Right atrium auricular region (tissue), 2 donors: ENCODE data around the gene USH1G. TPM values are rescaled to one million over a fixed set of nuclear protein-coding genes. Genes with fewer than 3 reads are reported as not detected.

Source experiments
- DNase-seq: peaks from one replicate; pipeline ENCODE4 v3.0.0-alpha.2; 2019; ENCODE audit warnings: low spot score
- H3K27ac ChIP-seq, 2 donors: fragments of 200-600 bp; sonication (generic); 1 replicate in 1 of 2; 2 replicates in 1 of 2; pipeline ENCODE4 v1.5.1; 2016 to 2019
- H3K27me3 ChIP-seq, 2 donors: fragments of 200-600 bp; sonication (generic); one replicate each; pipeline versions ENCODE4 v1.5.1 to v1.6.0; 2017 to 2019
- H3K36me3 ChIP-seq: fragments of 200-600 bp; sonication (generic); one replicate; pipeline ENCODE4 v1.5.1; 2016
- H3K4me1 ChIP-seq, 2 donors: fragments of 200-600 bp; sonication (generic); one replicate each; pipeline versions ENCODE4 v1.5.1 to v1.6.0; 2017 to 2019
- H3K4me3 ChIP-seq, 2 donors: fragments of 200-600 bp; sonication (generic); 1 replicate in 1 of 2; 2 replicates in 1 of 2; pipeline ENCODE4 v1.5.1; 2017 to 2019; ENCODE audit warnings: mild to moderate bottlenecking in 1 of 2, moderate library complexity in 1 of 2
- H3K9me3 ChIP-seq, 2 donors: fragments of 200-600 bp; sonication (generic); one replicate each; pipeline ENCODE4 v1.5.1; 2019
- total RNA-seq, 2 donors: library from RNA; depleted of rRNA; stranded (reverse); fragments of >200 nt; gene quantifications; one replicate each; pipeline ENCODE4 v1.1.0, GENCODE V29; 2016
- TF ChIP-seq, protein P1 (sequence below), 2 donors: fragments of 200-600 bp; sonication (generic); IDR thresholded peaks; one replicate each; pipeline ENCODE4 v1.5.1; 2019; ENCODE audit warnings: antibody characterized with exemption in 2 of 2

The USH1G gene
- total RNA-seq, 2 donors from 2014 or later, result 0.20 to 0.22 TPM

DNA sequence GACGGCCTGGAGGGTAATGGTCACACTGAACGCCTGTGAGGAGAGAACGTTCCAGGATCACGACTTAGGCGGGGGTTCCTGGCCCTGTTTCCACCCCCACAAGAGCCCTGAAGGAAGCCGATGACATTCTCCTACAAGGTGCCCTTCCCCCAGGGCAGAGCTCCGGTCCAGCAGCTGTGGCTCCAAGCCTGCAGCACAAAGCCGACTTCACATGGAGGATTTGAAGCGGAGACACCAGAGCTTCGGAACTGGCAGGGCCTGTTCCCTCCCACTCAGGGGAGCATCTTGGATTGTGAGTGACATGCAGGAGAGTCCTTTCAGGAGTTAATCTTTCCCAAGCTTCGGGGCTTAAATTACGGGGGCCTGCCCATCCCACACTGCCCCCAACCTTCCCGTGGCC lies 34.6 kb downstream of the USH1G start:
- Histone ChIP-seq H3K4me1 (peaks cover 0 to 6% of the 10 kb centered on the region in 2 donors), H3K36me3 (no peaks in the 10 kb centered on the region), H3K27me3 (peaks cover 0 to 12% of the 10 kb centered on the region in 2 donors), H3K4me3 (no peak overlapping the region), H3K9me3 (no peaks in the 10 kb centered on the region), H3K27ac (no peak overlapping the region)
- DNase-seq, result no peak
- TF ChIP-seq, protein P1, sequence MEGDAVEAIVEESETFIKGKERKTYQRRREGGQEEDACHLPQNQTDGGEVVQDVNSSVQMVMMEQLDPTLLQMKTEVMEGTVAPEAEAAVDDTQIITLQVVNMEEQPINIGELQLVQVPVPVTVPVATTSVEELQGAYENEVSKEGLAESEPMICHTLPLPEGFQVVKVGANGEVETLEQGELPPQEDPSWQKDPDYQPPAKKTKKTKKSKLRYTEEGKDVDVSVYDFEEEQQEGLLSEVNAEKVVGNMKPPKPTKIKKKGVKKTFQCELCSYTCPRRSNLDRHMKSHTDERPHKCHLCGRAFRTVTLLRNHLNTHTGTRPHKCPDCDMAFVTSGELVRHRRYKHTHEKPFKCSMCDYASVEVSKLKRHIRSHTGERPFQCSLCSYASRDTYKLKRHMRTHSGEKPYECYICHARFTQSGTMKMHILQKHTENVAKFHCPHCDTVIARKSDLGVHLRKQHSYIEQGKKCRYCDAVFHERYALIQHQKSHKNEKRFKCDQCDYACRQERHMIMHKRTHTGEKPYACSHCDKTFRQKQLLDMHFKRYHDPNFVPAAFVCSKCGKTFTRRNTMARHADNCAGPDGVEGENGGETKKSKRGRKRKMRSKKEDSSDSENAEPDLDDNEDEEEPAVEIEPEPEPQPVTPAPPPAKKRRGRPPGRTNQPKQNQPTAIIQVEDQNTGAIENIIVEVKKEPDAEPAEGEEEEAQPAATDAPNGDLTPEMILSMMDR (IDR thresholded peaks at IDR 0.05), result no peak

DNA sequence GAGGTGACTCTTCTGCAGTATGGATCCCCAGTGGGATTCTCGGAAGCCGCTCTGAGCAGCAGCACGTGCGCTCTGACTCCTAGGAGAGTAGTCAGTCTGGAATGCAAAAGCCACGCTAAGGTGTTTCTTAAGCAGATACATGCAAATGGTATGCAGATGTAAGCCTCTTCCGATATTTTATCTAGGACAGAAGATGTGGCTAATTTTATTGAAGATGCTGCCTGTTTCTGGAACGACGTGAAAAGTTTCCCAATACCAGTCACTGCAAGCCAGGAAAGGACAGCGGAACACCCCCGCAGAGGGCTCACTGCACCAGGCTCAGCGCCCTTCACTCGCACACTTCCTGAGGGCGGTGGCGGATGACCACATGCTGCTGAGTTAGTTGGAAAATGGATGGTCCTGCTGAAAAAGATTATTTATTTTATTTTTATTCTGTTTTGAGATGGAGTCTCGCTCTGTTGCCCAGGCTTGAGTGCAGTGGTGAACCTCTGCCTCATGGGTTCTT lies 39.8 kb downstream of the USH1G start:
- no peaks in the 10 kb centered on the region for H3K36me3 ChIP-seq
- no peak overlapping the region for H3K27ac ChIP-seq
- H3K27me3 ChIP-seq, result no peaks in the 10 kb centered on the region
- H3K9me3 ChIP-seq, result no peaks in the 10 kb centered on the region
- peaks cover 0 to 4% of the 10 kb centered on the region in 2 donors for H3K4me1 ChIP-seq
- TF ChIP-seq, protein P1 (IDR thresholded peaks at IDR 0.05), result no peak
- no peak overlapping the region for H3K4me3 ChIP-seq
- no peak for DNase-seq

DNA sequence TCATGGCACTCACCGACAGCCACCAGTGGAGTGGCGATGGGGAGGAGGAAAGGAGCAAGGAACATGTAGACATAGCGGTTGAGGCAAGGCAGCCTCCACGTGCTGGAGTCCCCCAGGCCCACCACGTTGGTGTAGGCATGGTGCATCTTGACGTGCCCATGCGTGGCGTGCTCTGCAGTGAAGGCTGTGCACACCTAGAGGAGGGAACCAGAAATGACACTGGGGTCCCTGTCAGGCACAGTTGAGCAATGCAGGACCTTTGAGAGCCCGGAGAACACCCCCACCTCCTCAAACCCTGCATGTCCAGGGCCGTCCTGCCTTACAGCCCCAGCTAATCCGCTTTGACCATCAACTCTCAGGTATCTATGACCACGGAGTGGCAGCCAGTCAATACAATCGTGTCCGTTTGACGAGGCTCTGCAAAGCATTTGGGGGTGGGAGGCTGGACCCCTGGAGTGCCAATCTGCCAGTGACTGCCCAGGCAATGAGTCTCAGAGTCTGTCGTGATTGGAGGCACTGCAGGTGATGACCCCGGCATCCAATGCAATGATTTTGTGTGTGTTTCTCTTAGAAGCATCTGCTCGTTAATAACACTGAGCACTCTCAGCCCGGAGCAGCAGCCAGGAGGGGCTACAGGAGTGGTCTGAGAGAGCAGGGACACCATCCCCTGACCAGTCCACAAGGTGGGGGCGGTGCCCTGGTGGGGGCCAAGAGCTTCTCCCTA lies 40.4 kb downstream of the USH1G start:
- no peak for DNase-seq
- TF ChIP-seq, protein P1 (IDR thresholded peaks at IDR 0.05), result no peak
- Histone ChIP-seq H3K27ac (no peak overlapping the region), H3K4me1 (peaks cover 0 to 11% of the 10 kb centered on the region in 2 donors), H3K4me3 (no peak overlapping the region), H3K36me3 (no peaks in the 10 kb centered on the region), H3K27me3 (no peaks in the 10 kb centered on the region), H3K9me3 (no peaks in the 10 kb centered on the region)

DNA sequence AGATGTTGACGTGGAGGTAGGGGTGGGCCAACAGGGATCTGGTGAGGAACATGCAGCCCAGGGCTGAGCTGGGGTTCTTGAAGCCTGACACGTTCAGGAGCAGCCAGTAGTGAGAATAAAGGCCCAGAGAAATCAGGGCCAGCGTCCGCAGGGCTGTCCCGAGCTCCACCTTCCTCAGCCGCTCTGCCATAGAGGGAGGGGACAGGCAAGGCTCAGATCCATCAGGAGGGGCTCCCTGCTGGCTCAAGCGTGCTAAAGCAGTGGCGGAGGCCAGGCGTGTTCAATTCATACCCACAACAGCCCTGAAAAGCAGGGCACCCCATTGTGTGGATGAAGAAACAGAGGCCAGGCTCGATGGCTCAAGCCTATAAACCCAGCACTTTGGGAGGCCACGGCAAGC lies 42.0 kb downstream of the USH1G start:
- H3K27ac ChIP-seq, result no peak overlapping the region
- H3K9me3 ChIP-seq, result no peaks in the 10 kb centered on the region
- no peak for DNase-seq
- H3K4me1 ChIP-seq, result peaks cover 0 to 19% of the 10 kb centered on the region in 2 donors
- H3K27me3 ChIP-seq, result no peaks in the 10 kb centered on the region
- H3K36me3 ChIP-seq, result no peaks in the 10 kb centered on the region
- TF ChIP-seq, protein P1 (IDR thresholded peaks at IDR 0.05), result no peak
- H3K4me3 ChIP-seq, result no peak overlapping the region

DNA sequence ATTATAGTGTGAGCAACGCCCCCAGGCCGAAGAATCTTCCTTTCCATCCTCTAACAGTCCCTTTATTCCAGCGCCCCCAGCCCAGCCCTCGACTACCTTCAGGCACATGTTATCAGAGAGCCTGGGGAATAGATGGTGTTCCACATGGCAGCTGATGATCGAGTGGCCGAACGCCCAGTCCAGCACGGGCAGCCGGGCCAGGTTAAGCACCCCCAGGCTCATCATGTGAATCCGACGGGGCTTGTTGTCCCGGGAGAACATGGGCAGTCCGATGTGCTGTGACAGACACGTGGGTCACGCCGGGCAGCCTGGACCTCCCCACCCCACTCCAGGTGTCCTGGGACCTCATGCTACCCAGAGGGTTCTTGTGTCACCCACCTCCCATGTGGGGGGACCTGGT lies 43.7 kb downstream of the USH1G start:
- Histone ChIP-seq H3K36me3 (no peaks in the 10 kb centered on the region), H3K27me3 (no peaks in the 10 kb centered on the region), H3K27ac (no peak overlapping the region), H3K9me3 (no peaks in the 10 kb centered on the region), H3K4me3 (no peak overlapping the region), H3K4me1 (peaks cover 0 to 19% of the 10 kb centered on the region in 2 donors)
- TF ChIP-seq, protein P1 (IDR thresholded peaks at IDR 0.05), result no peak
- no peak for DNase-seq
